ENCODE measurements around the gene CHMP6.
"Not testable (repeated sequence)": the region's sequence is repeated elsewhere in the genome, so short reads cannot be mapped to it uniquely, and the experiment has no call there.

CHMP6 gene

DNA sequence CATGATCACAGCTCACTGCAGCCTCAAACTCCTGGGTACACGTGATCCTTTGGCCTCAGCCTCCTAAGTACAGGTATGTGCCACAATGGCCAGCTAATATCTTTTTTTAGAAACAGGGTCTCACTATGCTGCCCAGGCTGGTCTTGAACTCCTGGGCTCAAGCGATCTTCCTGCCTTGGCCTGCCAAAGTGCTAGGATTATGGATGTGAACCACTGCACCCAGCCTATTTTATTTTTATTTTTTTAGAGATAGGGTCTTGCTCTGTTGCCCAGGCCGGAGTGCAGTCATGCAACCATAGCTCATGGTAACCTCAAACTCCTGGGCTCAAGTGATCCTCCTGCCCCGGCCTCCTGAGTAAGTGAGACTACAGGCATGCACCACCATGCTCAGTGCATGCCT is 25.7 kb downstream of the CHMP6 start:
- DNase-seq = not testable (repeated sequence)

DNA sequence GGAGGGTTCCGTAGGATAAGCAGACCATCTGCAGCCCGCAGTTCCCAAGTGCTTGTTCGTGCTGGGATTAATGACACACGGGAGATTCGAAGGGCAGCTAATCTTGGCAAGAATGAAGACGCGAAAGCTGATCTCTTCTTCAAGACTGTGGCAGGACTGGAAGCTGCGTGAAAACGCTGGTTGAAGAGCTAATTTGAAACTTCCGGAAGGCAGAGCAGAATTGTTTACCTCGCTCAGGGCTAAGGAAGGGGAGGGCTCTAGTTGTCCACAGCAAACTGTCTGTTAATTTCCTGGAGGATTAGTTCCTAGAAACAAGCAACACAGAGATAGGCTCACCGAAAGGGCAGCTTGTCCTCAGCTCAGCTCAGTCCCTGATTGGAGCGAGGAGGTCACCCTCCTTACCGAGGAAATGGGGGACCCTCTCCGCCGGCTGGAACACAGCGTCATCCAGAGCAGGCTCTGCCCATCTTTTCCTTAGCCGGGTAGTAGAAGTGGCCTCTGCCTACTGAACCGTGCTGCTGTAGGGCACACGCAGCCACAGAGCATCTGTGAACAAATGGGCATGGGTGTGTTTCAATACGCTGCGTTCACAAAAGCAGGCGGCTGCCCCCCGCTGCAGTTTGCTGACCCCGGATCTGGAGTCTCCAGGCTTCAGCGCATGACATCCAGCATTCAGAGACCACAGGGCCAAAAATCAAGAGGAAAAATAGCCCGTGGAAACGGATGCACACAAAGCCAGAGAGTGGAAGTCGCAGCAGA is 26.6 kb downstream of the CHMP6 start:
- DNase-seq = no peak

DNA sequence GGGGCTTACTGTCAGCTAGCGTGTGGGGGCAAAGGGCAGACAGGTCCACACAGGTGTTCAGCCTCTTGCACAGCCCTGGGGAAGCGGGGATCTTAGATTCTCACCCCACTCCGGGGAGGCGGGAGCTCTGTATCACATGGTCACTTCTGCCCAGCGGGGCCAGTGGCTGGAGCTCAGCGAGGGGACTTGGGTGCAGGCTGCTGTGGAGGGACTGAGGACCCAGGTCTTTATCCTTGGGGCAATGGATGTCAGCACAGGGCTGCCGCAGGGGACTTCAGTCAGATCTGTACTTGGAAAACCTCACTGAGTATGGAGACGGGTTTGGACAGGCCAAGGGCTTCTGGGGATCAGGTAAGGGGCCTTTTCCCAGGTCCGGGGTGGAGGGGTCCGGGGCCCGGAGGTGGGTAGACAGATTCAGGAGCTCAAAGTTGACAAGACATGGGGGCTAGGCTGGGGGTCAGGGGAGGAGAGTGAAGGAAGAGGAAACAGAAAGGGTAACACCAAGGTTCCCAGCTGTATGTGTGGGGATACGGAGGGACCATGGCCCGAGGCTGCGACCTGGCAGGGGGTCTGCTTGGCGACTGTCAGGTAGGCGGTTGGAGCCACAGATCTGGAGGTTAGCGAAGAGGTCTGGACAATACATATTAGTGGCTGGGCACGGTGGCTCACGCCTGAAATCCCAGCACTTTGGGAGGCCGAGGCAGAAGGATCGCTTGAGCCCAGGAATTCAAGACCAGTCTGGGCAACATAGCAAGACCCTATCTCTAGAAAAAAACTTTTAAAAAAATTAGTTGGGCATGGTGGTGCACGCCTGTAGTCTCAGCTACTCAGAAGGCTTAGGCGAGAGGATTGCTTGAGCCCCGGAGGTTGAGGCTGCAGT is 28.2 kb downstream of the CHMP6 start:
- no peak for DNase-seq

DNA sequence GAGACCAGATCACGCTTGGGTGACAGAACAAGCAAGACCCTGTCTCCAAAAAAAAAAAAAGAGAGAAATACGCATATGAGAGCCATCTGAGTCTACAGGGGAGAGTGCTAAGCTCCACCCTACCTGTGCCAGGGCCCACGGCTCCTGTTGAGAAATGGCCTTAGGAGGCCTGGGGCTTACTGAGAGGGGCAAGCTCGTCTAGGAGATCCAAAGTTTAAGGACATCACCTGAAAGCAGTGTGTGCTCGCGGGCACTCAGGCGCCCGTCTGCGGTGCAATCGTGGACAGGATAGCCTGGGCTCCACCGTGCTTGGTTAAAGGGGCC is 28.8 kb downstream of the CHMP6 start:
- no peak for DNase-seq

DNA sequence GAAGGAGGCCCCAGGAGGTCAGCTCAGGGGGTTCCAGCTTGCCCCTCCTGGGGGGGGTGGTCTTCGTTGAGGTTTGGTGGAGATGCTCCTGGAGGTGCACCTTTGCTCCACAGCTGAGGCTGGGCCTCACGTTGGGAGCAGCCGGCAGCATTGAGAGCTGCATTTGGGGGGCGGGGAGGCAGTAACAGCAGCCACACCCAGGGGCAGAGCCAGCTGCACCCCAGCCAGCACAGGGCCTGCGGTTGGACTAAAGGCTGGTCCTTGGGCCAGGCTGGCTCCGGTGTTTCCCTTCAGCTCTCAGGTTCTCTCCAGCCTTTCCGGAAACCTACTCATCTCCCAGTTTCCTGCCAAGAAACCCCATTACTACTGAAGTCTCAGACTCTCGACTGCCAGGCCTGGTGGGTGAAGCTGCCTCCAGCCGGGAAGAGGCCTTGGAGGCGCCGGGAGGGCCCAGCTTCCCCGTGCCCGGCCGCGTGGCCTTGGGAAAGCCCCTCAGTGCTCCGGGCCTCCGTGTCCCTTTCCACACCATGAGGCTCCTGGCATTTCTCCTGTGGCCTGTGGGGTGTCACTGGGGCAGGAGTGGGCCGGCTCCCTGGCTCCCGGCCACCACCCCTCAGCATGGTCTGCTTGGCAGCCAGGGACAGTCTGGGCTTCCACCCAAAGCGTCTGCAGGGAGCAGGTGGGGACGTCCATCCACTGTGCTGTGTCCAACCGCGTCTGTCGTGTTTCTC is 29.3 kb downstream of the CHMP6 start:
- no peak for DNase-seq

DNA sequence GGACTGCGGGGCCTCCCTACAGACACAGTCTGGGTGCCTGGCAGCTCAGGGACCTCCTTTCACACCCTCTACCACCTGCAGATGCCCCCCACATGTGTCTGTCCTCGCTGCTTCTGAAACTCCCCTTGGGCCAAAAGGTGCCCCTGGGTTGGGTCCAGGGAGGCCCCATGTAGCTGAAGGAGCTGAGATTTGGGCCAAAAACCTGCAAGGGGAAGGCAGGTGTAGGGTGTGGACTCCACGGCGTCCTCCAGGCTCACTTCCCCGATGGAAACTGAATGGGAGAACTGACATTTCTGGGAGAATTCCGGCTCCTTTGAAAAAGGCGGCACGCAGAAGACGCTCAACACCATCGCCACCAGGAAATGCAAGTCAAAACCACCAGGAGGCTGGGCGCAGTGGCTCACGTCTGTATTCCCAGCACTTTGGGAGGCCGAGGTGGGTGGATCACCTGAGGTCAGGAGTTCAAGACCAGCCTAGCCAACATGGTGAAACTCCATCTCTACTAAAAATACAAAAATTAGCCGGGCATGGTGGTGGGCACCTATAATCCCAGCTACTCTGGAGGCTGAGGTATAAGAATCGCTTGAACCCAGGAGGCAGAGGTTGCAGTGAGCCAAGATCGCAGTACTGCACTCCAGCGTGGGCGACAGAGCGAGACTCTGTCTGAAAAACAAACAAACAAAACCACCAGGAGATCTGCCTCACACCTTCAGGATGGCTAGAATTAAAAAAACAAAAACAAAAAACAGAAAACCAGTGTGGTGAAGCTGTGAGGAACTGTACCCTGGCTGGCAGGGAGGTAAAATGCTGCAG is 30.1 kb downstream of the CHMP6 start:
- DNase-seq = no peak

DNA sequence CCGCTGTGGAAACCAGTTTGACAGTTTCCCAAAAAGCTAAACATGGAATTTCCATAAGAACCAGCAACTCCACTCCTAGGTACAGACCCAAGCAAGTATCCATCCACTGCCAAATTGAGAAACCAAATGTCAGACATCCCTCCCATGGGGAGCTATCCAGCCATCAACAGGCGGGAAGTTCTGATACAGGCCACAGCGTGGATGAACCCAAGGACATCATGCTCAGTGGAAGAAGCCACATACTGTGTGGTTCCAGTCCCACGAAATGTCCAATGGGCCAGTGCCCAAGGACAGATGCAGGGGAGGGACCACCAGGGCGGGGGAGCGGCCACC is 30.7 kb downstream of the CHMP6 start:
- DNase-seq = no peak

DNA sequence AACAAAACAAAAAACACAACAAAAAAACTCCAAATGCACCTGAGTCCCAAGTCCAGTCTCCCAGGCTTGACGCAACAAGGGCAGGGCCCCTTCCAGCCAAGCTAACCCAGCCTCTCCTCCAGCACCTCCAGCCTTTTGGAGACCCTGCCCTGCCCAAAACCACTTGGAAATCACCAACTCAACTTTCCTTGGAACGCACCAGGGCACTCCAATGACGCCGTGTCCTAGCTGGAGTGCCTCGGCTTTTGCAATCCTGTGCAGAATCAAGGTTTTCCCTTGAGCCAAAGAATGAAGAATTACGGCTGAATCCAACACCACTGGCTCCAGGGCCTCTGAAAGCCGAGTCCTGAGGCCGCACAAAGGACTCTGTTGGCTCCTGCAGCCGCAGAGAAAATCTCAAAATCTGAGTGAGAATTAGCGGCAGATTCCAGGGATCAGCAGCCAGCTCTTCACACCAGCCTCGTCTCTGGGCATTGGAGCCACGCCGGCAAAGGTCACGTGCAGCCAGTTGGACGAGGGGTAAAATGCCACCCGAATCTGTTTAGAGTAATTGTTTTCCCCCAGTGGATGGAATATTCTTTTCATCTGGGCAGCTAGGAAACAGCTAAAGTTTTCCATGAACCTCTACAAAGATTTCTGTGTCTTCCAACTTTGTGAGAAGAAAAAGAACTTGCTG is 33.6 kb downstream of the CHMP6 start:
- DNase-seq = no peak

DNA sequence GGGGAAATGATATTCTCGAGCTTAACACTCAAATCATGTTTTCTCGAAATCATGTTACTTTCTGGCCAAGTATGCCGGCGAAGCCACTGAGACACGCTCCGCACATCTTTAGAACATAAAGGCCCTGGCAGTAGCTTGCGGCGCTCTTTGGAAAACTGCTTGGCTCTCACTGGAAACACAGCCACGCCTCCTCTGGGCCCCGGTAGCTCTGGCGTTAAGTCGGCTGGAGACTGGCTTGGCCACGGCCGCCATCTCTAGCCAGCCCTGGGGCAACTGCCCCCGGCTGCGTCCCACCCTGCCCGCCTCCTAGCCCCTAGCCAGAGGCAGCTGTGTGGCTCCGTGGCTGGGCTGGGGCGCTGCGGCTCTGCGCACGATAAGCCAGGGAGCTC is 34.1 kb downstream of the CHMP6 start:
- DNase-seq = no peak

DNA sequence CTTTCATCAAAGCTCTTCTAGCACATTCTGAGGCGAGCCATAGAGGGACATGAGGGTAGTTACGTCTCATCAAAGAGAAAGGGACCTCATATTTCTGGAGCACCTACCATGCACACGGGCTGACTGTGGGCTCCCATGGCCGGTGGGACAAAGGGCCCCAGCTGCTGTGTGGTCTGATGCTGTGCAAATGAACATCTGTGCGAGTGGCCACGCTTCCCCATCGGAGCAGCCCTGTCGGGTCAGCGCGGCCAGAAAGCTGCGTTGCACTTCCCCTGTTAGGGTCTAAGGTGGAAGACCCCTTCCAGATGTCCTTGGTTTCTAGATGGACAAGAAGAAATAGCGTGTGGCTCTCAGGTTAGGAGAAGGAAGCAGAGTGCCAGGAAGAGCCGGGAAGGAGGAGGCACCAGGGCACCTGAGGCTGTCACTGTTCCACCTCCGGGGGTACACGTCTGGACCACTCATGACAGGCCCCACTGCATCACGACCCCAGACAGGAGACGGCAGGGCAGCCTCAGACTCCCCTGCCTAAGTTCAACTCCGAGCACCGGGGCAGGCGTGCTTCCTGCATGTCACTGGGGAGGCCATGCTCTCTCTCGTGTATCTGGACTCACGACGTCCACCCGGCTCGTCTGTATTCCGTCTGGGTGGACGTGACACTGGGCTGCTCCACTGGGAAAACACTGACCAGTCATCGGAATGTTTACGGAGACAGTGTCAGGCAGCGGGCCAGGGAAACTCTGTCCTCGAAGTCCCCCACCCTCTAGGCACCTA is 34.8 kb downstream of the CHMP6 start:
- DNase-seq = no peak

DNA sequence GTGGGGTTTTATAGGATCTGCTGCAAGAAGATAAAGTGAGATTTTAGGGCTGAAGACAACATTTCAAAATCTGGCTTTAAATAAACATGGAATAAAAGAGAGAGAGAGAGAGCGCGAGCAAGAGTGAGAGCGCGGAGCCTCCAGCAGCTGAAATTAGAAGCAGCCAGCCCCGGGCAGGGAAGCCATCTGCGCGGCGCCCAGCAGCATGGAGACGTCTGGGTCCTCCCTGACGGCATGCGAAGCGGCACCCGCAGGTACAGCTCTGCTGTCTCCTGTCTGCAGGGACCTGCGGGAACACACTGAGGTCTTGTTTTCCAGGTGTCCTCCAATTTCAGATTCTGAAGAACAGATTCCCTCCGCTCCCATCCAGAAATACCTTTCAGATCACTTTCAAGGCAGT is 35.4 kb downstream of the CHMP6 start:
- no peak for DNase-seq

DNA sequence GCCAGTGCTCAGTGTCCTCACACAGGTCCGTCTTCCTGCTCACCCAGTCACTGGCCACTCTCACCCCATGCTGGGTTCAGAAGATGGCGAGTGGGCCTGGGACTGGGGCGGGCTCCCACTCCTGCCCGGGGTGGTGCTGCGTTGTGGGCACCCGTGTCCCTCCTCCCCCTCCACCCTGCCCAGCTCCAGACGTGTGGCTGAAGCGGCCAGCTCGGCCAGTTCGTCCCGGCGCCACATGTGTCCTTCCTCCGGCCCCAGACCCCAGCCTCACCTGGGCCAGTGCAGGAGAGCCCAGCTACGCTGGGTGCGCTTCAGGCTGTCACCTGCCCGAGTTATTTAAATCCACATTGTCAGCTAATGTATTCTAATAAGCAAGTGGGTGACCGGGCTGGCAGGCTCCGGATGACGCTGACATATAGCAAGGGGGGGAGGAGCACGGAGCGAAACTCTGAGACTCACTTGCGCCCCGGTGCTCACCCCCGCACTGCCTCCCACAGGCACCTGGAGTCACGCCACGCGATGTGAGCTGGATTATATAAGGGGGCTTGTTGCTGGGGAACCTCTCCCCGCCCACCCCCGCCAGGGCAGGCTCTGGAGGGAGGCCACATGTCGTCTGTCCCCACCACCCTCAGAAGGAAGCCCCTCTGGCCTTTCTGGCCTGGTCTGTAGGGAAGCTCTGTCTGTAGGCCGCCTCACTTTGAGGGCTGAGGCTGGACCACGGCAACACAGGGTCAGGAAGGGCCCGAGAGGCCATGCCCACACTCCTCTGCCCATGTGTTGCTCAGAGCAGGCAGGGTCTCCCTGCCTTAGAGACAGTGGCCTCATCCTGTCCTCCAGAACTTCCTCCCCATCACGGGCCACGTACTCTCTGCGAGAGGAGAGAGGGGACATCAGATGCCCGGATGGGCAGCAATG is 36.2 kb downstream of the CHMP6 start:
- no peak for DNase-seq

DNA sequence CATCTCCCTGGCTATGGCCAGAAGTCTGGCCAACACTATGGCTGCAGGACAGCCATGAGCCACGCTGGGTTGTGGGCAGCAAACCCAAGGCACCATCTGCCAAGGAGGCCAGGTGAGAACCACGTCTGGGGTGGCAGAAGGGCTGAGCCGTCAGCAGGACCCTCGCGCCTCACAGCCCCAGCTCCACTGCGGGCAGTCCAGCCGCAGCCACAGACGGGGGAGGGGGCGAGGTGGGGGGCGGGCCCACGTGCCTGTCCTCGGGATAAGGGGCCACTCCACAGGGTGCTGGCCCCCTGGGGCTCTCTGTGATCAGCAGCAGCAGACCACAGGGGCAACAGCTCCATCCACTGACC is 36.8 kb downstream of the CHMP6 start:
- DNase-seq = no peak

DNA sequence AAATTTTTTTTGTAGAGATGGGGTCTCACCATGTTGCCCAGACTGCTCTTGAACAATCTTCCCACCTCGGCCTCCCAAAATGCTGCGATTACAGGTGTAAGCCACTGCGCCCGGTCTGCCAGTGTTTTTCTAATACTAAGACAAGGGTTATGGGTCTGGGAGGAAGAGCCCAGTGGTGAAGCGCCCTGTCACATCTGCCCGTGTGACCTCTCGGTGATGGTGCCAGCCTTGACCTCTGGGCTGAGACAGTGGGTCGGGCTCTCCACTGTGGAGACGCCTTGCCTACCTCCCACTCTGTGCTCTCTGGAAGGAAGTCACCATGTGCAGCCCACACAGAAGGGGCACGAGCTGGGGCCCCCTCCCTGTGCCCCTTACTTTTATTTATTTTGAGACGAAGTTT is 38.2 kb downstream of the CHMP6 start:
- no peak for DNase-seq

DNA sequence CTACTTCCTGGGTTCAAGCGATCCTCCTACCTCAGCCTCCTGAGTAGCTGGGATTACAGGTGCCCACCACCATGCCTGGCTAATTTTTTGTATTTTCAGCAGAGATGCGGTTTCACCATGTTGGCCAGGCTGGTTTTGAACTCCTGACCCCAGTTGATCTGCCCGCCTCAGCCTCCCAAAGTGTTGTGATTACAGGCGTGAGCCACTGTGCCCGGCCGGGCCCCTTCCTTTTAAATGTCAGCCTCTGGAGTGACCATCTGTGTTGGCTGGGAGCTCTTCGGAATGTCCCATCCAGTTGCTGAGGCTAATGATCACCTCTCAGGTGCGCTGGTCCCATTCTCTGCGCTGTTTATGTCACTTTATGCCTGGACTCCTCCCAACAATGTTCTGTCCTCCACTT is 38.7 kb downstream of the CHMP6 start:
- DNase-seq = not testable (repeated sequence)

DNA sequence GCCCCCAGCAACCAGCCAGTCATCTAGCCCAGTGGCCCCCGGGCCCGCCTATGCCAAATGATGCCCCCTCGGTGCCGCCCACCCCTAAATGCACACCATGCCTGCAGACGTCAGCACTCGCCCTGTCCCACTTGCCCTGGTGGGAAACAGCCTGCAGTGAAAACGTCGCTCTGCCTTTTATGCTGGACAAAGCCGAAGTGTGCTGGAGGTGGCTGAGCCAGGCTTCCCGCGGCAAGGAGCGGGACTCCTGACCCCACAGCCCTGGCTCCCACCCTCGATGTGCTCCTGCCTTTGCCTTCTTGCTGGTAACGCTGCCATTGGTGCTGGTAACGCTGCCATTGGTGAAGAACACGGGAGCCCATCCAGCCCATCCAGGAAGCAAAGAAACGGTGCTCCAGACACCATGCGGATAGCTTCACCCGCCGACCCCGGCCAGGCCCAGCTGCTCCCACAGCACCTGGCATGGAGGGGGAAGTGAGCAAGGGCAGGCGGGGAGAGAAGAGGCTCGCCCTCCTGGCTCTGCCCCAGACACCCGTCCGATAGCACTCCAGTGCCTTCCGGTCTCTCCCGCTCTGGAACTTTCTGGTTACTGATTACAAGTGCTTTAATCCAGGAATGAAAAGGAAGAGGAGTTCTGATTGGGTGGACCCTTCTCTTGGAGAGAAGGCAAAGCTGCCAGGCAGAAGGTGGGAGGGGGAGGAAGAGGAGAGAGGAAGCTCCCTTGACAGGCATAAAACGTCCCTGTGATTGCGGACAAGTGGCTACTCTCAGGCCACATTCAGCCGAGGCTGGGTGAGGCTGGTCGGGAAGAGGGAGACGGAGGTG is 39.3 kb downstream of the CHMP6 start:
- DNase-seq = no peak

DNA sequence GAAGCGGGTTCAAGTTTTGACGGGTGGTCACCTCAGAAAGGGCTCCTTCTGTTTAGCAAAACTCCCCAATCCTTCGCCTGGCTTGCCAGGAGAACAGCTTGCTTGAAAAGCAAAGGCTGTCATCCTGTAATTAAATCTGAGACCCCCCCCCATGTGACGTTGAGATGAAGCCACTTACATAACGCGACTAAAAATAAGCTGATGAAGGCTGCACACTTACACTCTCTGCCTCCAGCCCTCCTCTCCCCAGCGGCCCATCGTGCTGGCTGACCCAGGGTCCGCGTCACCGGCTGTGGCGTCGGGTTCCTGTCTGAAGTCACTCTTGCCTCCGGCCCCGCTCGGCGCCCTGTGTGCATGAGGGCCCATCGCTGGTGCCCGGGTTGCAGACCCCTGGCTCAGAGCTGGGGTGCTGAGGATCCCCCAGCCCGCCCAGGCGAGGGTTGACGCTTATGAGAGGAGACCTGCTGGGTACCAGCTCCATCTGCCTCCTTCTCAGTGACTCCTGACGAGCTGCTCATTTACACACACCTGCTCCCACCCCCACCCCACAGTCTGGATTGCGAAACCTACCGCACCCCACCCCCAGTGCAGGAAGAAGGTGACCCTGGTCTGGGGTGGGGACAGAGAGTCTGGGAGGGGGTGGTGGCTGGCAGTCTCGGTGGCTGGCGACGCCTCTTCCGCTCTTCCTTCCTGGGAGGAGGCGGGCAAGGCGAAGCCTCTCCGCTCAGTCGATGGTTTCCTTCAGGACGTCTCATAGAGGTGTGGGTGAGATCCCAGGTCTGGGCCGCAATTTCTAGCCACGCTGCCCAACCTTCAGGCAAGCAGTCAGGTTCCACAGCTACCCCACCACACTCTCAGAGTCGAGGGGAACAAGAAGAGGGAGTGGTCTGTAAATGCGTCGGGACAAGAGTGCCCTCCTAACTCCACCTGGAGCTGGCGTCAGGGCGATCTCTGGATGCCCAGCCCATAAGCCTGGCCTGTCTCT is 40.2 kb downstream of the CHMP6 start:
- no peak for DNase-seq
